Activated gamma-delta T cell treated with Interleukin-2 at 50 U/mL for 16 hours (primary cell): Measurements from ENCODE around the gene ARHGAP24.
"Not testable (repeated sequence)": the region's sequence is repeated elsewhere in the genome, so short reads cannot be mapped to it uniquely, and the experiment has no call there.

Experiments used
- DNase-seq: peaks from one replicate; pipeline ENCODE4 v3.0.0-alpha.2; 2020

The ARHGAP24 gene

GRCh38 chr4:85870298-85871083 is 395.5 kb downstream of the ARHGAP24 start:
- no peak for DNase-seq

GRCh38 chr4:85873566-85873965 is 398.6 kb downstream of the ARHGAP24 start:
- no peak for DNase-seq

GRCh38 chr4:85879518-85879917 is 404.6 kb downstream of the ARHGAP24 start:
- no peak for DNase-seq

- no peak for DNase-seq
These were observed 408.2 kb downstream of the ARHGAP24 start for GRCh38 chr4:85883180-85883579.

GRCh38 chr4:85884251-85884650 is 409.3 kb downstream of the ARHGAP24 start:
- no peak for DNase-seq

- DNase-seq: no peak
These were observed 411.7 kb downstream of the ARHGAP24 start for GRCh38 chr4:85886665-85887064.

GRCh38 chr4:85889314-85889713 is 414.4 kb downstream of the ARHGAP24 start:
- no peak for DNase-seq

GRCh38 chr4:85895755-85896154 is 420.8 kb downstream of the ARHGAP24 start:
- DNase-seq: no peak

GRCh38 chr4:85898231-85898630 is 423.3 kb downstream of the ARHGAP24 start:
- no peak for DNase-seq

GRCh38 chr4:85901500-85901899 is 426.6 kb downstream of the ARHGAP24 start:
- DNase-seq: no peak

GRCh38 chr4:85902647-85903046 is 427.7 kb downstream of the ARHGAP24 start:
- DNase-seq: not testable (repeated sequence)

GRCh38 chr4:85905761-85906160 is 430.8 kb downstream of the ARHGAP24 start:
- no peak for DNase-seq

- DNase-seq: no peak
These were observed 432.1 kb downstream of the ARHGAP24 start for GRCh38 chr4:85907001-85907400.

- no peak for DNase-seq
These were observed 434.9 kb downstream of the ARHGAP24 start for GRCh38 chr4:85909851-85910250.

- DNase-seq: no peak
These were observed 436.0 kb downstream of the ARHGAP24 start for GRCh38 chr4:85910985-85911384.

GRCh38 chr4:85913931-85914694 is 439.2 kb downstream of the ARHGAP24 start:
- DNase-seq: no peak

- DNase-seq: not testable (repeated sequence)
These were observed 440.6 kb downstream of the ARHGAP24 start for GRCh38 chr4:85915570-85915969.

GRCh38 chr4:85919200-85919887 is 444.4 kb downstream of the ARHGAP24 start:
- DNase-seq: no peak

- DNase-seq: no peak
These were observed 450.1 kb downstream of the ARHGAP24 start for GRCh38 chr4:85925071-85925470.

- no peak for DNase-seq
These were observed 454.0 kb downstream of the ARHGAP24 start for GRCh38 chr4:85928775-85929591.

GRCh38 chr4:85929961-85930665 is 455.2 kb downstream of the ARHGAP24 start:
- DNase-seq: no peak
